Right atrium auricular region (tissue), 2 donors: ENCODE measurements around the gene ZFAND3. TPM values are rescaled to one million over a fixed set of nuclear protein-coding genes. Genes with fewer than 3 reads are reported as not detected.
"Not testable (repeated sequence)": the region's sequence is repeated elsewhere in the genome, so short reads cannot be mapped to it uniquely, and the experiment has no call there.

Experiments
- DNase-seq: peaks from one replicate; pipeline ENCODE4 v3.0.0-alpha.2; 2019; ENCODE audit warnings: low spot score
- H3K27ac ChIP-seq, 2 donors: fragments of 200-600 bp; sonication (generic); 1 replicate in 1 of 2; 2 replicates in 1 of 2; pipeline ENCODE4 v1.5.1; 2016 to 2019
- H3K27me3 ChIP-seq, 2 donors: fragments of 200-600 bp; sonication (generic); one replicate each; pipeline versions ENCODE4 v1.5.1 to v1.6.0; 2017 to 2019
- H3K36me3 ChIP-seq: fragments of 200-600 bp; sonication (generic); one replicate; pipeline ENCODE4 v1.5.1; 2016
- H3K4me1 ChIP-seq, 2 donors: fragments of 200-600 bp; sonication (generic); one replicate each; pipeline versions ENCODE4 v1.5.1 to v1.6.0; 2017 to 2019
- H3K4me3 ChIP-seq, 2 donors: fragments of 200-600 bp; sonication (generic); 1 replicate in 1 of 2; 2 replicates in 1 of 2; pipeline ENCODE4 v1.5.1; 2017 to 2019; ENCODE audit warnings: mild to moderate bottlenecking in 1 of 2, moderate library complexity in 1 of 2
- H3K9me3 ChIP-seq, 2 donors: fragments of 200-600 bp; sonication (generic); one replicate each; pipeline ENCODE4 v1.5.1; 2019
- total RNA-seq, 2 donors: library from RNA; depleted of rRNA; stranded (reverse); fragments of >200 nt; gene quantifications; one replicate each; pipeline ENCODE4 v1.1.0, GENCODE V29; 2016
- TF ChIP-seq, protein P1 (sequence below), 2 donors: fragments of 200-600 bp; sonication (generic); IDR thresholded peaks; one replicate each; pipeline ENCODE4 v1.5.1; 2019; ENCODE audit warnings: antibody characterized with exemption in 2 of 2

The ZFAND3 gene
- total RNA-seq, 2 donors from 2014 or later = 36.7 to 40.0 TPM

DNA sequence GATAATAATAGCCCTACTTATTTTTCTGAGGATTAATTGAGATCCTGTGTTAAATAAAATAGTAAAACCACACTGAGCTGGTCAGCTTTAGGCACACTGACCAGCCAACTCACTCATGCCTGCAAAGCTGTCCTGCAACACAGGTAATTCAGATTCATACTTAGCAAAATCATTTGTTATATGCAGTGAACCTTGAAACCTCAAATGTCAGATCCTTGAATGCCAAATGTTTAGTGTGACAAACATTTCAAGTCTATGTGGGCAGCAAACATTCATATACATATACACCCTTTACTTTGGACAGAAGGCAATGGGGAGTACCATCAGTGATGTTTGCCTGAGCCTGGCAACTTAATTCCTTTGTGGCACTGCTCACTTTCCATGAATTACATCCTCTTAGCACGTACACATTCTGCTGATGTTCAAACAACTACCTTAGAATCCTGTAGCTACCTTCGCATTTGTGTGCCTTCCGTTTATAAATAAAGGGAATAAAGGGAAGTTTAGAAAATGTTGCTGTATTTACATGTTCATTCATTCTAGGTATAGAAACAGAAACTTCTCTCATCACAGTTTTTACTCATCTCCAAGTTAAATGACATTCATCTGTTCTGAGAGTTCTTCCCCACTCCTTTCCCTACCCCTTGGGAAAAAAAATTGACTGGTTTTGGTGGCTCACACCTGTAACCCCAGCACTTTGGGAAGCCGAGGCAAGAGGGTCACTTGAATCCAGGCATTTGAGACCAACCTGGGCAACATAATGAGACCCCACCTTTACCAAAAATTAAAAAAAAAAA, 140.8 kb downstream of the ZFAND3 start:
- H3K4me3 ChIP-seq = no peak overlapping the region
- no peak overlapping the region for H3K27ac ChIP-seq
- TF ChIP-seq, protein P1, sequence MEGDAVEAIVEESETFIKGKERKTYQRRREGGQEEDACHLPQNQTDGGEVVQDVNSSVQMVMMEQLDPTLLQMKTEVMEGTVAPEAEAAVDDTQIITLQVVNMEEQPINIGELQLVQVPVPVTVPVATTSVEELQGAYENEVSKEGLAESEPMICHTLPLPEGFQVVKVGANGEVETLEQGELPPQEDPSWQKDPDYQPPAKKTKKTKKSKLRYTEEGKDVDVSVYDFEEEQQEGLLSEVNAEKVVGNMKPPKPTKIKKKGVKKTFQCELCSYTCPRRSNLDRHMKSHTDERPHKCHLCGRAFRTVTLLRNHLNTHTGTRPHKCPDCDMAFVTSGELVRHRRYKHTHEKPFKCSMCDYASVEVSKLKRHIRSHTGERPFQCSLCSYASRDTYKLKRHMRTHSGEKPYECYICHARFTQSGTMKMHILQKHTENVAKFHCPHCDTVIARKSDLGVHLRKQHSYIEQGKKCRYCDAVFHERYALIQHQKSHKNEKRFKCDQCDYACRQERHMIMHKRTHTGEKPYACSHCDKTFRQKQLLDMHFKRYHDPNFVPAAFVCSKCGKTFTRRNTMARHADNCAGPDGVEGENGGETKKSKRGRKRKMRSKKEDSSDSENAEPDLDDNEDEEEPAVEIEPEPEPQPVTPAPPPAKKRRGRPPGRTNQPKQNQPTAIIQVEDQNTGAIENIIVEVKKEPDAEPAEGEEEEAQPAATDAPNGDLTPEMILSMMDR (IDR thresholded peaks at IDR 0.05) = no peak

DNA sequence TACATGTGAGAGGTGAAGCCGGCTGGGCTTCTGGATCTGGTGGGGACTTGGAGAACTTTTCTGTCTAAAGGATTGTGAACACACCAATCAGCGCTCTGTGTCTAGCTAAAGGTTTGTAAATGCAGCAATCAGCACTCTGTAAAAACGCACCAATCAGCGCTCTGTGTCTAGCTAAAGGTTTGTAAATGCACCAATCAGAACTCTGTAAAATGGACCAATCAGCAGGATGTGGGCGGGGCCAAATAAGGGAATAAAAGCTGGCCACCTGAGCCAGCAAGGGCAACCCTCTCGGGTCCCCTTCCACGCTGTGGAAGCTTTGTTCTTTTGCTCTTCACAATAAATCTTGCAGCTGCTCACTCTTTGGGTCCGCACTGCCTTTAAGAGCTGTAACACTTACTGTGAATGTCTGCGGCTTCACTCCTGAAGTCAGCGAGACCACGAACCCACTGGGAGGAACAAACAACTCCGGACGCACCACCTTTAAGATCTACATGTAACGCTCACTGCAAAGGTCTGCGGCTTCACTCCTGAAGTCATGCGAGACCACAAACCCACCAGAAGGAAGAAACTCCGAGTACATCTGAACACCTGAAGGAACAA, 143.1 kb downstream of the ZFAND3 start:
- not testable (repeated sequence) for H3K27me3 ChIP-seq, H3K36me3 ChIP-seq, H3K4me1 ChIP-seq, H3K9me3 ChIP-seq, DNase-seq, H3K4me3 ChIP-seq, H3K27ac ChIP-seq

More for the DNA sequence above, 140.8 kb downstream of the ZFAND3 start:
- no peaks in the 10 kb centered on the region for H3K27me3 ChIP-seq
- H3K9me3 ChIP-seq = no peaks in the 10 kb centered on the region
- no peak for DNase-seq
- H3K36me3 ChIP-seq = no peaks in the 10 kb centered on the region
- peaks cover 0 to 8% of the 10 kb centered on the region in 2 donors for H3K4me1 ChIP-seq

DNA sequence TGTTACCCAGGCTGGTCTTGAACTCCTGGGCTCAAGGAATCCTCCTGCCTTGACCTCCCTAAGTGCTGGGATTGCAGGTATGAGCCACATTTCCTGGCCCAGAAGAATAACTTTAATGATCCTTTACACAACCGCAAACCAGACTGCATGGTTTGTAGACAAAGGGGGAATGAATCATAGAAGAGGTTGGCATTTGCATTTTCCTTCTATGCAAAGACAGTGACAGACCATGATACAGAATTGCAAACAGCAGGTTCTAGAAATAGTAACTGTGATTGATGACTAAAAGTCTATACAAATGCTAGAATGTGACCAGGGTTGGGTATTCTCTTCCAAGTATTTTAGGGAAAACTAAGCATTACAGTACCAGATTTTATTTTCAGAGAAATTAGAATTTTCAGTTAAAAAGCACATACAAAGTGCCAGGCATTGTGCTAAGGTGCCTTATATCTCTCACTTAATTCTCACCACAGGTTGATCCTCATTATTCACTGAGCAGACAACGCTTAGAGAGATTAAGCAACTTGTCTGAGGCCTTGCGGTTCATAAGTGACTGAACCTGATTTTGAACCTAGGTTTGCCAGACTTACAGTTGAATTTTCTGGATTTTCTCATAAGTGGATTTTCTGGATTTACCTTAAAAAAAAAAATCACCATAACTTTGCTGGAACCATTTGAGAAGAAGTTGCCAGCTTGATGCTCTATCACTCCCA, 146.6 kb downstream of the ZFAND3 start:
- Histone ChIP-seq H3K9me3 (no peaks in the 10 kb centered on the region), H3K27ac (no peak overlapping the region), H3K36me3 (no peaks in the 10 kb centered on the region), H3K4me1 (no peaks in the 10 kb centered on the region), H3K4me3 (no peak overlapping the region), H3K27me3 (no peaks in the 10 kb centered on the region)
- TF ChIP-seq, protein P1 (IDR thresholded peaks at IDR 0.05) = no peak
- DNase-seq = no peak

DNA sequence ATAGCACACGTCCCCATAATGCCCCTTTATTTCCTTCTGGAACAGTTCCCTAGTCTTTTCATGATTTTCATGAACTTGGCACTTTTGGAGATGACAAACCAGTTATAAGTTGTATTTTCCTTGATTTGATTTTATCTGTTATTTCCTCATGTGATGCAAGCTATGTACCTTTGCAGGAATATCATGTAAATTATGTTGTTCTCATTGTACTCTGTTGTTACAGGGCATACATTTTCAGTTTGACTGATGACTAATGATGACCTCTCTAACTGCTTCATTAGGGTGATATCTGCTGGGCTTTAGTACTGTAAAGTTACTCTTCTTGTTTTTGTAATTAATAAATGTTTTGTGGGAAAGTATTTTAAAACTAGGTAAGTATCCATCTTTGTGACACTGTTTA, 147.3 kb downstream of the ZFAND3 start:
- Histone ChIP-seq H3K4me1 (no peaks in the 10 kb centered on the region), H3K27ac (no peak overlapping the region), H3K9me3 (no peaks in the 10 kb centered on the region), H3K27me3 (no peaks in the 10 kb centered on the region), H3K36me3 (no peaks in the 10 kb centered on the region), H3K4me3 (no peak overlapping the region)
- no peak for DNase-seq
- TF ChIP-seq, protein P1 (IDR thresholded peaks at IDR 0.05) = no peak

DNA sequence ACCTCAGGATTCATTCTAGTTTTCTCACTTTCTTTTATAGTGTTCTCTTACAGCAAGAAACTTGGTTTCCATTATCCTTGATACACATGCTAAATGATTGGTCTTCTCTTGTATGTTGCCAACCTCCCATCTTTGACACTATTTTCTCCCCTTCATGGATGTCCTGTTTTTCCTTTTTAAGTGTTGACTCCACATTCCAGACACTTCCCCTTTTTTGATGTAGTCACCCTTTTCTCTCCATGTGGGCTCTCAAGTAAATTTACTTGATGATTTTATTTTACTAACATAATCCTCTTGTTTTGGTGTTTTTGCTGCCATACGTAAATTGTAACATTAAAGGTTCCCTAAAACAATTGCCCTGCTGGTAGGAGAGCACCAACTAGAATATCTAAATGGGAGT, 148.1 kb downstream of the ZFAND3 start:
- Histone ChIP-seq H3K36me3 (no peaks in the 10 kb centered on the region), H3K27ac (no peak overlapping the region), H3K4me1 (no peaks in the 10 kb centered on the region), H3K4me3 (no peak overlapping the region), H3K27me3 (no peaks in the 10 kb centered on the region), H3K9me3 (no peaks in the 10 kb centered on the region)
- no peak for DNase-seq
- TF ChIP-seq, protein P1 (IDR thresholded peaks at IDR 0.05) = no peak

DNA sequence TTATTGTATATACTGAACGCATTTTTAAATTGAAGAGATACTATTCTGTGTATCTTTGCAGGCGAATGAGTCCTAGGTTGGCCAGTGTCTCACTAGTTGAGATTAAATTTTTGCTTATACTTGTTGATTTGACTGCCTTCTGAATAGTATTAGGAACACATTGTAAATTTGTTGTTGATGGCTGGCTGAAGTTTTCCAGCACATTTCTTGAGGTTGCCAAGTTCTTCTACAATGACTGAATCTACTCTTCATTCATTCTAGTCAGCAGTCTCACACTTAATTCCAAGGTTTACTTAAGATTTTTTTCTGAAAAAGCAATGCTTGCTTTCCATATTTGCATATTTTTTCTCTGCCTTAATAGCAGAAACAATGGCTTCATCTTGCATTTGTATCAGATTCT, 151.7 kb downstream of the ZFAND3 start:
- Histone ChIP-seq H3K27me3 (no peaks in the 10 kb centered on the region), H3K27ac (no peak overlapping the region), H3K4me1 (no peaks in the 10 kb centered on the region), H3K4me3 (no peak overlapping the region), H3K9me3 (peaks cover 0 to 10% of the 10 kb centered on the region in 2 donors), H3K36me3 (no peaks in the 10 kb centered on the region)
- no peak for DNase-seq
- TF ChIP-seq, protein P1 (IDR thresholded peaks at IDR 0.05) = no peak
